ENCODE results near the gene NFATC1.

GRCh38 chr18:79409313-79409712, 13.6 kb downstream of the NFATC1 start:
- TF ChIP-seq CTCF (IDR thresholded peaks at IDR 0.05) = no peak
- no peak for TF ChIP-seq POLR2A (IDR thresholded peaks at IDR 0.05)
- TF ChIP-seq POLR2AphosphoS5 (IDR thresholded peaks at IDR 0.05) = no peak
- TF ChIP-seq EP300 (IDR thresholded peaks at IDR 0.05) = no peak

Data from suprapubic skin (tissue), 4 donors.